ENCODE measurements around the gene BCL3. TPM values are rescaled to one million over a fixed set of nuclear protein-coding genes. Genes with fewer than 3 reads are reported as not detected.
A peak's percentile ranks its signal among the peaks of the same experiment; 100 is the strongest.
"Not testable (repeated sequence)": the region's sequence is repeated elsewhere in the genome, so short reads cannot be mapped to it uniquely, and the experiment has no call there.

BCL3 gene
- total and polyA plus RNA-seq, 7 donors, result 5.7 to 36.4 (median 13.3) TPM

DNA sequence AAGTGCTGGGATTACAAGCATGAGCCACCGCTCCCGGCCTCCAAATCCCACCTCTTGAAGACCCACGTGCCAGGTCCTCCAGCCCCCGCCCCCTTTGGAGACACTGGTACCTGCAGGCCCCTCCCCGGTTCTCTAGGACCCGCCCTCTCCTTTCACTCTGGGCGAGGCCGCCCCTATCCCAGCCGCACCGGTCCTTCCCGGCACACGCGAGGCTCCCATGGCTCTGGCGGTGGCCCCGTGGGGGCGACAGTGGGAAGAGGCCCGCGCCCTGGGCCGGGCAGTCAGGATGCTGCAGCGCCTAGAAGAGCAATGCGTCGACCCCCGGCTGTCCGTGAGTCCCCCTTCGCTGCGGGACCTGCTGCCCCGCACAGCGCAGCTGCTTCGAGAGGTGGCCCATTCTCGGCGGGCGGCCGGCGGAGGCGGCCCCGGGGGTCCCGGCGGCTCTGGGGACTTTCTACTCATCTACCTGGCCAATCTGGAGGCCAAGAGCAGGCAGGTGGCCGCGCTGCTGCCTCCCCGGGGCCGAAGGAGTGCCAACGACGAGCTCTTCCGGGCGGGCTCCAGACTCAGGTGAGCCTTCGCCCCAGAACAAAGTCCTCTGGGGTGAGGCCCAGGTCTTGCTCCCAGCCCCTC is 29.3 kb downstream of the BCL3 start, which contains the start of gene CBLC:
CBLC (plus strand) TSS at position 176 of the 633 bp plus-strand sequence; CDS start at position 218, 42 bp downstream.
- 39 to 45% (median 42%) methylated on average over 43 to 47 of the region's 47 CpGs for WGBS, 3 donors
- TF ChIP-seq CTCF (IDR thresholded peaks at IDR 0.05), result no peak
- Histone ChIP-seq H3K4me3 (no peak within 1 kb of the TSS), H3K36me3 (ENCODE audit: insufficient read depth in 1 of 2, low read depth in 1 of 2) (no peaks in the 10 kb centered on the region), H3K27me3 (ENCODE audit: insufficient read depth in 3 of 3, low read length in 2 of 3) (no peaks in the 10 kb centered on the region), H3K4me1 (no peaks in the 10 kb centered on the region), H3K27ac (no peak within 1 kb of the TSS), H3K9me3 (no peaks in the 10 kb centered on the region)
- ATAC-seq (peak in 2 of 4 donors; percentile 15 to 26), DNase-seq (no peak)
- intact Hi-C loops (cut with DNase I), result no loop called here

- ATAC-seq (no peak), DNase-seq (no peak)
- no peaks in the 10 kb centered on the region for H3K9me3 ChIP-seq
- no peaks in the 10 kb centered on the region for H3K36me3 ChIP-seq (ENCODE audit: insufficient read depth in 1 of 2, low read depth in 1 of 2)
- no peak for TF ChIP-seq CTCF (IDR thresholded peaks at IDR 0.05)
- WGBS, 3 donors, result 89 to 96% (median 92%) methylated on average over 2 of the region's 2 CpGs
- H3K4me3 ChIP-seq, result no peak overlapping the region
- H3K27me3 ChIP-seq (ENCODE audit: insufficient read depth in 3 of 3, low read length in 2 of 3), result no peaks in the 10 kb centered on the region
- intact Hi-C loops (cut with DNase I), result no loop called here
- H3K27ac ChIP-seq, result no peak overlapping the region
- H3K4me1 ChIP-seq, result peaks cover 2% of the 10 kb centered on the region
These were observed 30.6 kb downstream of the BCL3 start for GRCh38 chr19:44779150-44779549.

- H3K36me3 ChIP-seq (ENCODE audit: insufficient read depth in 1 of 2, low read depth in 1 of 2); DNase-seq; H3K9me3 ChIP-seq; H3K27me3 ChIP-seq (ENCODE audit: insufficient read depth in 3 of 3, low read length in 2 of 3); H3K27ac ChIP-seq; intact Hi-C loops (cut with DNase I); ATAC-seq; H3K4me1 ChIP-seq; H3K4me3 ChIP-seq: not testable (repeated sequence)
- WGBS, 3 donors, result 100% methylated on average over 2 of the region's 2 CpGs; no CpG with 5 or more reads in 1 of the 3 donors
These were observed 33.2 kb downstream of the BCL3 start for GRCh38 chr19:44781694-44782093.

GRCh38 chr19:44782729-44783128 is 34.2 kb downstream of the BCL3 start:
- Histone ChIP-seq H3K9me3 (no peaks in the 10 kb centered on the region), H3K27me3 (ENCODE audit: insufficient read depth in 3 of 3, low read length in 2 of 3) (no peaks in the 10 kb centered on the region), H3K4me1 (peaks cover 8% of the 10 kb centered on the region), H3K4me3 (no peak overlapping the region), H3K27ac (no peak overlapping the region), H3K36me3 (ENCODE audit: insufficient read depth in 1 of 2, low read depth in 1 of 2) (no peaks in the 10 kb centered on the region)
- ATAC-seq (no peak), DNase-seq (no peak)
- TF ChIP-seq CTCF (IDR thresholded peaks at IDR 0.05), result no peak
- 88 to 93% (median 92%) methylated on average over 5 of the region's 5 CpGs for WGBS, 3 donors
- intact Hi-C loops (cut with DNase I), result no loop called here

DNA sequence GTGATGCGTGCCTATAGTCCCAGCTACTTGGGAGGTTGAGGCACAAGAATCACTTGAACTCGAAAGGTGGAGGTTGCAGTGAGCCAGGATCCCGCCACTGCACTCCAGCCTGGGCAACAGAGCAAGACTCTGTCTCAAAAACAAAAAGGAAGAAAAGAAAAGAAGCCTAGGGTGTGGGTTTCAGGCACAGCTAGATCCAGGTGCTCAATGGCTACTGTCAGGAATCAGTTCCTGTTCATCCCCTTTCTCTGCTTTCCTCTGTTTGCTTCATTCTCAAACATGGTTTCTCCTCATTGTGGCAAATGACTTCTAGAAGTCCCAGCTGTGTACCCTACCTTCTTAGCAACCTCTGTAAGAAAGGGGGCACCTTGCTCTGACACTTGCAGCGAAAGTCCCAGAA is 35.0 kb downstream of the BCL3 start:
- Histone ChIP-seq H3K27ac (no peak overlapping the region), H3K36me3 (ENCODE audit: insufficient read depth in 1 of 2, low read depth in 1 of 2) (no peaks in the 10 kb centered on the region), H3K4me3 (no peak overlapping the region), H3K4me1 (peaks cover 8% of the 10 kb centered on the region), H3K27me3 (ENCODE audit: insufficient read depth in 3 of 3, low read length in 2 of 3) (no peaks in the 10 kb centered on the region), H3K9me3 (no peaks in the 10 kb centered on the region)
- no peak for DNase-seq
- intact Hi-C loops (cut with DNase I), result no loop called here
- no peak for ATAC-seq
- TF ChIP-seq CTCF (IDR thresholded peaks at IDR 0.05), result no peak
- 95 to 100% (median 97%) methylated on average over 4 of the region's 4 CpGs for WGBS, 3 donors
